ENCODE data around the gene GOLGA8B.
"Not testable (repeated sequence)": the region's sequence is repeated elsewhere in the genome, so short reads cannot be mapped to it uniquely, and the experiment has no call there.

The GOLGA8B gene

GRCh38 chr15:34555162-34555561 is 28.3 kb downstream of the GOLGA8B start:
- not testable (repeated sequence) for DNase-seq

GRCh38 chr15:34554716-34555115 is 28.7 kb downstream of the GOLGA8B start:
- DNase-seq = not testable (repeated sequence)

- not testable (repeated sequence) for DNase-seq
Observed at GRCh38 chr15:34554126-34554525, 29.3 kb downstream of the GOLGA8B start.

- not testable (repeated sequence) for DNase-seq
Observed at GRCh38 chr15:34550129-34550528, 33.3 kb downstream of the GOLGA8B start.

GRCh38 chr15:34549381-34549809 is 34.1 kb downstream of the GOLGA8B start:
- not testable (repeated sequence) for DNase-seq

- not testable (repeated sequence) for DNase-seq
Observed at GRCh38 chr15:34543860-34544649, 39.4 kb downstream of the GOLGA8B start.

- DNase-seq = not testable (repeated sequence)
Observed at GRCh38 chr15:34535857-34536256, 47.6 kb downstream of the GOLGA8B start.
